Measurements from ENCODE around the gene ROS1. TPM values are rescaled to one million over a fixed set of nuclear protein-coding genes. Genes with fewer than 3 reads are reported as not detected.
"Not testable (repeated sequence)": the region's sequence is repeated elsewhere in the genome, so short reads cannot be mapped to it uniquely, and the experiment has no call there.

The ROS1 gene
- total RNA-seq, result not detected

GRCh38 chr6:117425431-117426153, at the start of gene ROS1:
Gene ROS1 (minus strand): TSS chr6:117425942. CDS start chr6:117425656, 286 bp downstream.
- DNase-seq (ENCODE audit: low read depth in 2 of 3, low spot score in 2 of 3), result no peak

- no peak for DNase-seq (ENCODE audit: low read depth in 2 of 3, low spot score in 2 of 3)
Measured at GRCh38 chr6:117473401-117473800, 47.7 kb upstream of the ROS1 start.

- no peak for DNase-seq (ENCODE audit: low read depth in 2 of 3, low spot score in 2 of 3)
Measured at GRCh38 chr6:117472667-117473066, 46.9 kb upstream of the ROS1 start.

- DNase-seq (ENCODE audit: low read depth in 2 of 3, low spot score in 2 of 3), result no peak
Measured at GRCh38 chr6:117469791-117470190, 44.0 kb upstream of the ROS1 start.

GRCh38 chr6:117469356-117469755, 43.6 kb upstream of the ROS1 start:
- DNase-seq (ENCODE audit: low read depth in 2 of 3, low spot score in 2 of 3), result peak in 1 of 3 donors; percentile 73

GRCh38 chr6:117468527-117468926, 42.8 kb upstream of the ROS1 start:
- DNase-seq (ENCODE audit: low read depth in 2 of 3, low spot score in 2 of 3), result not testable (repeated sequence)

- no peak for DNase-seq (ENCODE audit: low read depth in 2 of 3, low spot score in 2 of 3)
Measured at GRCh38 chr6:117467876-117468275, 42.1 kb upstream of the ROS1 start.

GRCh38 chr6:117465691-117466090, 39.9 kb upstream of the ROS1 start:
- no peak for DNase-seq (ENCODE audit: low read depth in 2 of 3, low spot score in 2 of 3)

GRCh38 chr6:117464700-117465099, 39.0 kb upstream of the ROS1 start:
- no peak for DNase-seq (ENCODE audit: low read depth in 2 of 3, low spot score in 2 of 3)

- no peak for DNase-seq (ENCODE audit: low read depth in 2 of 3, low spot score in 2 of 3)
Measured at GRCh38 chr6:117463762-117464665, 38.3 kb upstream of the ROS1 start.

GRCh38 chr6:117459204-117459944, 33.6 kb upstream of the ROS1 start:
- DNase-seq (ENCODE audit: low read depth in 2 of 3, low spot score in 2 of 3), result no peak

GRCh38 chr6:117456998-117457397, 31.3 kb upstream of the ROS1 start:
- no peak for DNase-seq (ENCODE audit: low read depth in 2 of 3, low spot score in 2 of 3)

GRCh38 chr6:117456250-117456649, 30.5 kb upstream of the ROS1 start:
- no peak for DNase-seq (ENCODE audit: low read depth in 2 of 3, low spot score in 2 of 3)

- DNase-seq (ENCODE audit: low read depth in 2 of 3, low spot score in 2 of 3), result no peak
Measured at GRCh38 chr6:117451671-117452070, 25.9 kb upstream of the ROS1 start.

GRCh38 chr6:117449549-117450439, 24.1 kb upstream of the ROS1 start:
- peak; percentile 32 to 83 (median 62) for DNase-seq (ENCODE audit: low read depth in 2 of 3, low spot score in 2 of 3)

GRCh38 chr6:117448732-117449485, 23.2 kb upstream of the ROS1 start:
- DNase-seq (ENCODE audit: low read depth in 2 of 3, low spot score in 2 of 3), result no peak

GRCh38 chr6:117448011-117448410, 22.3 kb upstream of the ROS1 start:
- DNase-seq (ENCODE audit: low read depth in 2 of 3, low spot score in 2 of 3), result no peak

GRCh38 chr6:117446861-117447260, 21.1 kb upstream of the ROS1 start:
- no peak for DNase-seq (ENCODE audit: low read depth in 2 of 3, low spot score in 2 of 3)

- no peak for DNase-seq (ENCODE audit: low read depth in 2 of 3, low spot score in 2 of 3)
Measured at GRCh38 chr6:117444600-117444999, 18.9 kb upstream of the ROS1 start.
